HepG2 (cell line): ENCODE results near the gene DUSP15. TPM values are rescaled to one million over a fixed set of nuclear protein-coding genes. Genes with fewer than 3 reads are reported as not detected.

ENCODE experiments used
- BRCA1 ChIP-seq: sonication (generic); formaldehyde crosslinking; IDR thresholded peaks from 2 replicates; pipeline ENCODE4 v1.4.0; 2020; ENCODE audit warnings: missing genetic modification reagents
- BRD4 ChIP-seq: sonication (generic); formaldehyde crosslinking; IDR thresholded peaks from 2 replicates; pipeline ENCODE4 v1.4.0; 2020; ENCODE audit warnings: missing genetic modification reagents
- CCDC6 ChIP-seq: sonication (generic); formaldehyde crosslinking; IDR thresholded peaks from 2 replicates; pipeline ENCODE4 v1.8.1; 2022; ENCODE audit warnings: mild to moderate bottlenecking, missing genetic modification reagents, moderate library complexity
- DRAP1 ChIP-seq: IDR thresholded peaks from 2 replicates; pipeline ENCODE4 v1.6.1; 2016; ENCODE audit warnings: missing genetic modification reagents, missing compliant biosample characterization
- EP300 ChIP-seq, 3 experiments: sonication (generic) in 1 of 3; formaldehyde crosslinking in 1 of 3; IDR thresholded peaks; 2 replicates each; pipeline versions ENCODE4 v1.5.1 to v1.6.1; 2011 to 2020; ENCODE audit warnings: low read depth in 2 of 3, low read length in 2 of 3, borderline replicate concordance in 1 of 3, improper control_type of control experiment in 1 of 3, mild to moderate bottlenecking in 1 of 3, missing genetic modification reagents in 1 of 3, moderate library complexity in 1 of 3
- MED1 ChIP-seq: sonication (generic); formaldehyde crosslinking; IDR thresholded peaks from 2 replicates; pipeline ENCODE4 v1.4.0; 2020; ENCODE audit warnings: missing genetic modification reagents
- MLX ChIP-seq: IDR thresholded peaks from 2 replicates; pipeline ENCODE4 v1.6.1; 2016
- MTA1 ChIP-seq: sonication (generic); formaldehyde crosslinking; IDR thresholded peaks from 2 replicates; pipeline ENCODE4 v1.4.0; 2020; ENCODE audit warnings: missing genetic modification reagents, mild to moderate bottlenecking, borderline replicate concordance
- POLR2AphosphoS5 ChIP-seq: IDR thresholded peaks from 2 replicates; pipeline ENCODE4 v1.6.1; 2012; ENCODE audit warnings: low read depth, low read length
- SETDB1 ChIP-seq: sonication (generic); formaldehyde crosslinking; IDR thresholded peaks from 2 replicates; pipeline ENCODE4 v1.5.1; 2020; ENCODE audit warnings: missing genetic modification reagents, mild to moderate bottlenecking, borderline replicate concordance
- TEAD2 ChIP-seq: sonication (generic); formaldehyde crosslinking; IDR thresholded peaks from 2 replicates; pipeline ENCODE4 v1.9.0; 2021; ENCODE audit warnings: missing genetic modification reagents
- ZNF143 ChIP-seq: sonication (generic); formaldehyde crosslinking; IDR thresholded peaks from 2 replicates; pipeline ENCODE4 v1.4.0; 2020; ENCODE audit warnings: missing genetic modification reagents
- ZNF496 ChIP-seq: sonication (generic); formaldehyde crosslinking; IDR thresholded peaks from 2 replicates; pipeline ENCODE4 v1.8.1; 2023; ENCODE audit warnings: mild to moderate bottlenecking, moderate library complexity, missing genetic modification reagents; ENCODE audit not compliant: insufficient replicate concordance
- ZNF552 ChIP-seq: sonication (generic); formaldehyde crosslinking; IDR thresholded peaks from 2 replicates; pipeline ENCODE4 v1.9.0; 2022; ENCODE audit warnings: missing genetic modification reagents, mild to moderate bottlenecking, borderline replicate concordance
- ZNF557 ChIP-seq: sonication (generic); formaldehyde crosslinking; IDR thresholded peaks from 2 replicates; pipeline ENCODE4 v1.4.0; 2020; ENCODE audit warnings: missing genetic modification reagents
- ZNF574 ChIP-seq: sonication (generic); formaldehyde crosslinking; IDR thresholded peaks from 2 replicates; pipeline ENCODE4 v1.4.0; 2020; ENCODE audit warnings: missing genetic modification reagents
- ZNF644 ChIP-seq: IDR thresholded peaks from 2 replicates; pipeline ENCODE4 v1.6.1; 2016; ENCODE audit warnings: low read depth
- ZNF770 ChIP-seq: sonication (generic); formaldehyde crosslinking; IDR thresholded peaks from 2 replicates; pipeline ENCODE4 v1.5.0; 2020; ENCODE audit warnings: mild to moderate bottlenecking, missing genetic modification reagents
- polyA plus RNA-seq, 8 experiments: library from polyadenylated mRNA; depleted of rRNA in 3 of 8; stranded (reverse) in 7 of 8; unstranded in 1 of 8; fragments of >200 nt; fragmentation: Illumina TruSeq in 4 of 8; extraction: Trizol in 4 of 8; gene quantifications; 2 replicates each; pipeline versions ENCODE4 v1.2.1 to v1.2.3, GENCODE V29; 2011 to 2016; ENCODE audit warnings: low read depth in 4 of 8, missing spikeins in 1 of 8, mixed read lengths in 1 of 8; ENCODE audit not compliant: insufficient read depth in 1 of 8
- total RNA-seq, 5 experiments: library from RNA; depleted of rRNA; stranded (reverse); fragments of >200 nt; fragmentation: Illumina TruSeq; extraction: Trizol; gene quantifications; 2 replicates each; pipeline ENCODE4 v1.2.3, GENCODE V29; 2016; ENCODE audit warnings: low read depth in 1 of 5
- TF ChIP-seq, protein P1 (sequence below): sonication (generic); formaldehyde crosslinking; IDR thresholded peaks from 2 replicates; pipeline ENCODE4 v1.9.0; 2021; ENCODE audit warnings: missing genetic modification reagents, borderline replicate concordance
- TF ChIP-seq, protein P2 (sequence below): sonication (generic); formaldehyde crosslinking; IDR thresholded peaks from 2 replicates; pipeline ENCODE4 v1.4.0; 2020; ENCODE audit warnings: mild to moderate bottlenecking, missing genetic modification reagents, borderline replicate concordance

DUSP15 gene
- total and polyA plus RNA-seq, 2 of the 13 experiments (the other 11 are each of a cell fraction or from before 2014, with no cell fraction given), result 0.17 to 0.93 TPM

DNA sequence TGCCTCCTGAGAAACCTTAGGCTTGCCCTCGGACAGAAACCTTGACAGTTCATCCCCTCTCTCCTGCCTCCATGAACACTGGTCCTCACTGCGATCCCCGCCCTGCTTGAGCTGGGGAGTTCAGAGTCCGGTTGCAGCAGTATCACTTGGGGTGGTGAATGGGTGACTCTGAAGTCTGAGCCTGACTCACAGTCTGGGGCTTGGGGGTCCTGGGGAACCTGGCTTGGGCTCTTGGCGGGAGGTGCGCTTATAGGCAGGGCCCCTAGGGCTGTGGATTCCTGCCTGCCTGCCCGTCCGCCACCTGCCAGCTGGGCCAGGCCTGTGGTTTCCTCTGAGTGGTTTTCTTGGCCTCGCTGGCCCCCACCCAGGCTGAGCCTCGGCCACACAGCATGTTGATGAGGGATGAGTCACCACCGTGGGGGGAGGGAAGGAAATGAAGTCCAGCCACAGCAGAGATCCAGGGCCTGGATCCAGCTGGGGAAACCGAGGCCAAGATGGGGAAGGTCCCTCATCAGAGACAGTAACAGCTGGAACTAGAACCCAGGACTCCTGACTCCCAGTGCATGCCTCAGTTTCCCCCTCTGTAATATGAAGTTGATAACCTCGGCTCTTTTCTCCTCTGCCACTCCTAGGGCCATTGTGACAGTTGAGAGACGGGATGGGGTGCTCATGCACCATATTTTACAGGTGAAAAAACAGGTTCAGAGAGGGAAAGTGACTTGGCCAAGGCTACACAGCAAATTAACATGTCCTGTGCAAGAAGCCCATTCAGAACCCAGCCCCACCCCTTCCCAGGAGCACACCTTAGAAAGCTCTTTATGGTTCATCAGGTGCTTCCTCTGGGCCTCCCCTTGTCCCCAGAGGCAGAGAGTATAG lies 34.1 kb downstream of the DUSP15 start (continued):
- TF ChIP-seq MLX (CRISPR knock-in tag) (no peak), ZNF770 (CRISPR knock-in tag) (no peak), BRCA1 (CRISPR knock-in tag) (no peak), ZNF557 (no peak), SETDB1 (CRISPR knock-in tag) (no peak), ZNF574 (CRISPR knock-in tag) (no peak), TEAD2 (CRISPR knock-in tag) (no peak), DRAP1 (CRISPR knock-in tag) (no peak), EP300 (IDR thresholded peaks at IDR 0.05; ENCODE audit: low read depth in 2 of 2, low read length in 2 of 2) (no peak), EP300 (CRISPR knock-in tag; IDR thresholded peaks at IDR 0.05; ENCODE audit: borderline replicate concordance) (no peak), ZNF496 (CRISPR knock-in tag) (no peak), CCDC6 (CRISPR knock-in tag) (no peak), ZNF143 (CRISPR knock-in tag) (no peak; the same call in 1 of the 2 replicates), BRD4 (no peak), POLR2AphosphoS5 (no peak), MED1 (no peak), ZNF552 (CRISPR knock-in tag) (0 out of 2 replicates have a peak, but pooled peaks have one; percentile 32), ZNF644 (CRISPR knock-in tag) (peak; percentile 68), MTA1 (no peak)
- TF ChIP-seq, protein P1, sequence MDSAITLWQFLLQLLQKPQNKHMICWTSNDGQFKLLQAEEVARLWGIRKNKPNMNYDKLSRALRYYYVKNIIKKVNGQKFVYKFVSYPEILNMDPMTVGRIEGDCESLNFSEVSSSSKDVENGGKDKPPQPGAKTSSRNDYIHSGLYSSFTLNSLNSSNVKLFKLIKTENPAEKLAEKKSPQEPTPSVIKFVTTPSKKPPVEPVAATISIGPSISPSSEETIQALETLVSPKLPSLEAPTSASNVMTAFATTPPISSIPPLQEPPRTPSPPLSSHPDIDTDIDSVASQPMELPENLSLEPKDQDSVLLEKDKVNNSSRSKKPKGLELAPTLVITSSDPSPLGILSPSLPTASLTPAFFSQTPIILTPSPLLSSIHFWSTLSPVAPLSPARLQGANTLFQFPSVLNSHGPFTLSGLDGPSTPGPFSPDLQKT (CRISPR knock-in tag), result no peak
- TF ChIP-seq, protein P2, sequence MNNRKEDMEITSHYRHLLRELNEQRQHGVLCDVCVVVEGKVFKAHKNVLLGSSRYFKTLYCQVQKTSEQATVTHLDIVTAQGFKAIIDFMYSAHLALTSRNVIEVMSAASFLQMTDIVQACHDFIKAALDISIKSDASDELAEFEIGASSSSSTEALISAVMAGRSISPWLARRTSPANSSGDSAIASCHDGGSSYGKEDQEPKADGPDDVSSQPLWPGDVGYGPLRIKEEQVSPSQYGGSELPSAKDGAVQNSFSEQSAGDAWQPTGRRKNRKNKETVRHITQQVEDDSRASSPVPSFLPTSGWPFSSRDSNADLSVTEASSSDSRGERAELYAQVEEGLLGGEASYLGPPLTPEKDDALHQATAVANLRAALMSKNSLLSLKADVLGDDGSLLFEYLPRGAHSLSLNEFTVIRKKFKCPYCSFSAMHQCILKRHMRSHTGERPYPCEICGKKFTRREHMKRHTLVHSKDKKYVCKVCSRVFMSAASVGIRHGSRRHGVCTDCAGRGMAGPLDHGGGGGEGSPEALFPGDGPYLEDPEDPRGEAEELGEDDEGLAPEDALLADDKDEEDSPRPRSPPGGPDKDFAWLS (CRISPR knock-in tag), result no peak
